Esophagus muscularis mucosa (tissue), 4 donors: ENCODE results near the gene STX16. TPM values are rescaled to one million over a fixed set of nuclear protein-coding genes. Genes with fewer than 3 reads are reported as not detected.
A peak's percentile ranks its signal among the peaks of the same experiment; 100 is the strongest.

ENCODE experiments used
- DNase-seq: peaks from one replicate; pipeline ENCODE4 v3.0.0-alpha.2; 2017; ENCODE audit errors: extremely low spot score
- H3K27ac ChIP-seq, 4 donors: fragments of 200-600 bp; sonication (generic); replicated peaks in 1 of 4; 1 replicate in 3 of 4; 2 replicates in 1 of 4; pipeline ENCODE4 v1.5.1; 2016 to 2019; ENCODE audit warnings: mild to moderate bottlenecking in 1 of 4
- H3K27me3 ChIP-seq, 4 donors: fragments of 200-600 bp; sonication (generic); one replicate each; pipeline versions ENCODE4 v1.5.1 to v1.6.0; 2016 to 2019
- H3K36me3 ChIP-seq, 4 donors: fragments of 200-600 bp; sonication (generic); one replicate each; pipeline ENCODE4 v1.5.1; 2016 to 2019
- H3K4me1 ChIP-seq, 4 donors: fragments of 200-600 bp; sonication (generic); one replicate each; pipeline ENCODE4 v1.5.1; 2016 to 2019
- H3K4me3 ChIP-seq, 4 donors: fragments of 200-600 bp; sonication (generic); 1 replicate in 2 of 4; 2 replicates in 2 of 4; pipeline ENCODE4 v1.5.1; 2016 to 2019; ENCODE audit warnings: mild to moderate bottlenecking in 4 of 4, moderate library complexity in 1 of 4
- H3K9me3 ChIP-seq, 4 donors: fragments of 200-600 bp; sonication (generic); 1 replicate in 3 of 4; 2 replicates in 1 of 4; pipeline ENCODE4 v1.5.1; 2016 to 2019
- CTCF ChIP-seq, 3 experiments: fragments of 200-600 bp in 2 of 3; fragments of 450-650 bp in 1 of 3; sonication (generic) in 2 of 3; IDR thresholded peaks; one replicate each; pipeline ENCODE4 v1.5.1; 2017 to 2019; ENCODE audit warnings: antibody characterized with exemption in 3 of 3, mild to moderate bottlenecking in 2 of 3, moderate library complexity in 1 of 3
- EP300 ChIP-seq: sonication (generic); formaldehyde crosslinking; IDR thresholded peaks from one replicate; pipeline ENCODE4 v1.6.1; 2017; ENCODE audit warnings: antibody characterized with exemption
- POLR2A ChIP-seq: fragments of 450-650 bp; IDR thresholded peaks from one replicate; pipeline ENCODE4 v1.6.1; 2017; ENCODE audit warnings: antibody characterized with exemption, moderate library complexity, mild to moderate bottlenecking, low read depth
- POLR2AphosphoS5 ChIP-seq, 2 donors: sonication (generic); formaldehyde crosslinking; IDR thresholded peaks; one replicate each; pipeline ENCODE4 v1.6.1; 2017; ENCODE audit warnings: antibody characterized with exemption in 2 of 2
- WGBS: methylation state at CpG from one replicate; pipeline ENCODE4 v1.1.5; 2018; 5-methylcytosine and 5-hydroxymethylcytosine counted together
- intact Hi-C: fragments of 100-400 bp; cut with DNase I; formaldehyde crosslinking; loops from one replicate; pipeline ENCODE4 v1.15.1; 2023
- total RNA-seq, 4 donors: library from RNA; depleted of rRNA; stranded (reverse); fragments of >200 nt; gene quantifications; one replicate each; pipeline versions ENCODE4 v1.1.0 to v1.2.1, GENCODE V29; 2016

STX16 gene
- total RNA-seq, 4 donors from 2014 or later = 36.6 to 57.7 (median 43.5) TPM

GRCh38 chr20:58633161-58634053, 17.7 kb upstream of the STX16 start:
- H3K9me3 ChIP-seq = no peaks in the 10 kb centered on the region
- TF ChIP-seq POLR2AphosphoS5 (IDR thresholded peaks at IDR 0.05) (no peak), EP300 (no peak), CTCF (IDR thresholded peaks at IDR 0.05) (no peak), POLR2A (no peak)
- no peaks in the 10 kb centered on the region for H3K36me3 ChIP-seq
- DNase-seq = no peak
- intact Hi-C loops = no loop called here
- H3K4me1 ChIP-seq = peaks cover 0 to 20% (median 14%) of the 10 kb centered on the region in 4 donors
- H3K27ac ChIP-seq = no peak overlapping the region
- H3K27me3 ChIP-seq = no peaks in the 10 kb centered on the region
- 95% methylated on average over 10 of the region's 10 CpGs for WGBS
- no peak overlapping the region for H3K4me3 ChIP-seq

- no peak overlapping the region for H3K4me3 ChIP-seq
- no peak for DNase-seq
- no peak for TF ChIP-seq POLR2A
- no peaks in the 10 kb centered on the region for H3K27me3 ChIP-seq
- H3K36me3 ChIP-seq = no peaks in the 10 kb centered on the region
- WGBS = 88% methylated on average over 17 of the region's 17 CpGs
- H3K4me1 ChIP-seq = peaks cover 0 to 20% (median 14%) of the 10 kb centered on the region in 4 donors
- H3K9me3 ChIP-seq = no peaks in the 10 kb centered on the region
- peak overlapping the region in 1 of 4 donors; percentile 50 for H3K27ac ChIP-seq
- intact Hi-C loops = no loop called here
Observed at GRCh38 chr20:58634059-58634458, 17.0 kb upstream of the STX16 start.

GRCh38 chr20:58634521-58635278, 16.4 kb upstream of the STX16 start:
- peaks cover 0 to 20% (median 14%) of the 10 kb centered on the region in 4 donors for H3K4me1 ChIP-seq
- no peak for DNase-seq
- TF ChIP-seq POLR2AphosphoS5 (IDR thresholded peaks at IDR 0.05) (peak in 1 of 2 donors; percentile 28), POLR2A (no peak)
- H3K27me3 ChIP-seq = no peaks in the 10 kb centered on the region
- H3K9me3 ChIP-seq = no peaks in the 10 kb centered on the region
- WGBS = 40% methylated on average over 22 of the region's 26 CpGs
- peak overlapping the region in 1 of 4 donors; percentile 9 for H3K4me3 ChIP-seq
- intact Hi-C loops = no loop called here
- no peaks in the 10 kb centered on the region for H3K36me3 ChIP-seq
- H3K27ac ChIP-seq = peak overlapping the region in 2 of 4 donors; percentile 46 to 50

- Histone ChIP-seq H3K4me3 (no peak overlapping the region), H3K36me3 (no peaks in the 10 kb centered on the region), H3K27ac (no peak overlapping the region), H3K27me3 (no peaks in the 10 kb centered on the region), H3K4me1 (peaks cover 0 to 20% (median 14%) of the 10 kb centered on the region in 4 donors), H3K9me3 (no peaks in the 10 kb centered on the region)
- TF ChIP-seq POLR2A (no peak), POLR2AphosphoS5 (IDR thresholded peaks at IDR 0.05) (no peak), EP300 (no peak), CTCF (IDR thresholded peaks at IDR 0.05) (no peak)
- WGBS = 89% methylated on average over 11 of the region's 11 CpGs
- intact Hi-C loops = no loop called here
- DNase-seq = no peak
Observed at GRCh38 chr20:58635279-58635665, 15.8 kb upstream of the STX16 start.

- no peaks in the 10 kb centered on the region for H3K27me3 ChIP-seq
- H3K27ac ChIP-seq = no peak overlapping the region
- 97% methylated on average over 10 of the region's 10 CpGs for WGBS
- H3K36me3 ChIP-seq = no peaks in the 10 kb centered on the region
- TF ChIP-seq CTCF (IDR thresholded peaks at IDR 0.05) = no peak
- TF ChIP-seq POLR2AphosphoS5 (IDR thresholded peaks at IDR 0.05) = no peak
- no peak for TF ChIP-seq EP300
- TF ChIP-seq POLR2A = no peak
- no peaks in the 10 kb centered on the region for H3K9me3 ChIP-seq
- intact Hi-C loops = no loop called here
- no peak for DNase-seq
- H3K4me3 ChIP-seq = no peak overlapping the region
- H3K4me1 ChIP-seq = peaks cover 0 to 20% (median 14%) of the 10 kb centered on the region in 4 donors
Observed at GRCh38 chr20:58636396-58636982, 14.6 kb upstream of the STX16 start.
